ENCODE results near the gene NLRC4.

- TF ChIP-seq CTCF (IDR thresholded peaks at IDR 0.05), result no peak
- TF ChIP-seq EZH2phosphoT487 (IDR thresholded peaks at IDR 0.05), result no peak
Observed at GRCh38 chr2:32277363-32277673, 12.6 kb upstream of the NLRC4 start.
